Activated naive CD8-positive, alpha-beta T cell treated with anti-CD3 and anti-CD28 coated beads for 36 hours (primary cell): Measurements from ENCODE around the gene TMEM72. TPM values are rescaled to one million over a fixed set of nuclear protein-coding genes. Genes with fewer than 3 reads are reported as not detected.

ENCODE experiments used
- DNase-seq: peaks from one replicate; pipeline ENCODE4 v3.0.0; 2021
- H3K27ac Mint-ChIP-seq: one replicate; pipeline ENCODE4 v1.8.0; 2022; ENCODE audit warnings: mild to moderate bottlenecking, moderate library complexity, mixed read lengths
- H3K27me3 Mint-ChIP-seq: one replicate; pipeline ENCODE4 v1.8.0; 2022; ENCODE audit warnings: mild to moderate bottlenecking, mixed read lengths
- H3K36me3 Mint-ChIP-seq: one replicate; pipeline ENCODE4 v1.8.0; 2021; ENCODE audit warnings: mild to moderate bottlenecking, mixed read lengths
- H3K4me1 Mint-ChIP-seq: one replicate; pipeline ENCODE4 v1.8.0; 2021; ENCODE audit warnings: mixed read lengths
- H3K4me3 Mint-ChIP-seq: one replicate; pipeline ENCODE4 v1.8.0; 2022; ENCODE audit warnings: mild to moderate bottlenecking, moderate library complexity, mixed read lengths
- H3K9me3 Mint-ChIP-seq: one replicate; pipeline ENCODE4 v1.8.0; 2022; ENCODE audit warnings: mixed read lengths
- total RNA-seq, 2 experiments: library from RNA; stranded (reverse); gene quantifications; one replicate each; pipeline ENCODE4 v1.2.3, GENCODE V29; 2021

The TMEM72 gene
- total RNA-seq, 2 experiments from 2014 or later = not detected

DNA sequence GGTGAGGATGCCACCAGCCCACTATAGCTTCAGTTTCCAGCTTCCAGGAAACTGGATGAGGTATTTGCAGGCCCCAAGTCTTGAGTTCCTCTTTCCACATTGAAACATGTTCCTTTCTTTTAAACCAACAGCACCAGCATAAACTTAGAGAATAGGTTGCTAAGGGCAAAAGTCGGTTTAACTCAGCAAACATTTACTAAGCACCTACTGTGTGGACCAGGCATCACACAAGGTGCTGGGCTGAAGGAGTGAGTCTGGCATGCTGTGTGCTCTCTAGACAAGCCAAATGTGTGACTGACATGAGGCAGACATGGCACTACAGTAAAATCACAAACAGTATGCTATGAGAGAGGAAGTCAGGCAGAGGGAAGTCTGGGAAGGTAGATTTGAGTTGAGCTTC is 37.5 kb downstream of the TMEM72 start:
- H3K4me3 Mint-ChIP-seq = no peak overlapping the region
- H3K4me1 Mint-ChIP-seq = peaks cover 13% of the 10 kb centered on the region
- no peak overlapping the region for H3K27ac Mint-ChIP-seq
- H3K9me3 Mint-ChIP-seq = peaks cover 12% of the 10 kb centered on the region
- no peaks in the 10 kb centered on the region for H3K27me3 Mint-ChIP-seq
- no peak for DNase-seq
- H3K36me3 Mint-ChIP-seq = peaks cover 5% of the 10 kb centered on the region

DNA sequence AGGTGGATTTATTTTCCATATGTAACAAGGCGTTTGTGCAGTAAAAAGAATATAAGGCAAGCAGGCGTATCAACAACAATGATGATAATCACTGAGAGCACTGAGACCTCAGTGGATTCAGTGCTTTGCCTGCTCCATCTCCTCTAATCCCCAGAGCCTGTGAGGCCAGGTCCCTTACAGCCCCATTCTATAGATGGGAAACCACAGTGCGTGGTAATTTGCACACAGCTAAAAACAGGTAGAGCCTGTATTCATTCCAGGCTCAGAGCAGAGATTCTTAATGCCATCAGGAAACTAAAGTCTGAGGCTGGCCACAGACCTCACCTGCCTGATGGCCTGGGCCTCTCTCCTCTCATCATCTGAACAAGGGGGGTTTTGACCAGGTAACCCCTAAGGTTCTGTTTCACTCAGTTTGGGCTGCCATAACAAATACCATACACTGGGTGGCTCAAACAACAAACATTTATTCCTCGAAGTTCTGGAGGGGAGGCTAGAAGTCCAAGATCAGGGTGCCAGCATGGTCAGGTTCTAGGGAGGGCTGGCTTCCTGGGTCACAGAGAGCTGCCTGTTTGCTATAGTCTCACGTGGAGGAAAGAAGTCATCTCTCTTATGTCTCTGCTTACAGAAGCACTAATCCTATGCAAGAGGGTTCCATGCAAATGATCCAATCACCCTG is 38.1 kb downstream of the TMEM72 start:
- Mint-ChIP-seq H3K4me3 (no peak overlapping the region), H3K36me3 (peaks cover 5% of the 10 kb centered on the region), H3K27me3 (no peaks in the 10 kb centered on the region), H3K9me3 (peaks cover 8% of the 10 kb centered on the region), H3K27ac (no peak overlapping the region), H3K4me1 (peaks cover 13% of the 10 kb centered on the region)
- DNase-seq = no peak

DNA sequence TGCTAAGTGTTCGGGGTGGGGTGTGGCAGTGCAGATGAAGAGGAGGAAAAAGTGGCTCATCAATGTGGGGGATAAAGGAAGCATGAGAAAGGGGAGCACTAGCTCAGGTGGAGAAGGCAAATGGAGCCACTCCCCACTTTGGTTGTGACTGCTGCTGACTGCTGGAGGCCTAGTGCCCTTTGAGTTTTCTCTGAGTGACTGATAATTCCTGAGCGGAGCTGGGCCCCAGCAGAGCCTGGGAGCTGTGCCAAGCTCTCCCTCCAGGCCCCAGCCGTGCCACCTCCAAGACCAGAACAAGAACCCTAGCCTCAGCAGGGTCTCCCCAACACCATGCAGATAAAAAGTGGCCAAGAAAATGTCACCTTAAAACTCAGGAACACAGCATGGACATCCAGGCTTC is 38.8 kb downstream of the TMEM72 start:
- Mint-ChIP-seq H3K4me3 (no peak overlapping the region), H3K4me1 (peaks cover 15% of the 10 kb centered on the region), H3K9me3 (peaks cover 3% of the 10 kb centered on the region), H3K27ac (no peak overlapping the region), H3K27me3 (no peaks in the 10 kb centered on the region), H3K36me3 (peaks cover 5% of the 10 kb centered on the region)
- DNase-seq = no peak

DNA sequence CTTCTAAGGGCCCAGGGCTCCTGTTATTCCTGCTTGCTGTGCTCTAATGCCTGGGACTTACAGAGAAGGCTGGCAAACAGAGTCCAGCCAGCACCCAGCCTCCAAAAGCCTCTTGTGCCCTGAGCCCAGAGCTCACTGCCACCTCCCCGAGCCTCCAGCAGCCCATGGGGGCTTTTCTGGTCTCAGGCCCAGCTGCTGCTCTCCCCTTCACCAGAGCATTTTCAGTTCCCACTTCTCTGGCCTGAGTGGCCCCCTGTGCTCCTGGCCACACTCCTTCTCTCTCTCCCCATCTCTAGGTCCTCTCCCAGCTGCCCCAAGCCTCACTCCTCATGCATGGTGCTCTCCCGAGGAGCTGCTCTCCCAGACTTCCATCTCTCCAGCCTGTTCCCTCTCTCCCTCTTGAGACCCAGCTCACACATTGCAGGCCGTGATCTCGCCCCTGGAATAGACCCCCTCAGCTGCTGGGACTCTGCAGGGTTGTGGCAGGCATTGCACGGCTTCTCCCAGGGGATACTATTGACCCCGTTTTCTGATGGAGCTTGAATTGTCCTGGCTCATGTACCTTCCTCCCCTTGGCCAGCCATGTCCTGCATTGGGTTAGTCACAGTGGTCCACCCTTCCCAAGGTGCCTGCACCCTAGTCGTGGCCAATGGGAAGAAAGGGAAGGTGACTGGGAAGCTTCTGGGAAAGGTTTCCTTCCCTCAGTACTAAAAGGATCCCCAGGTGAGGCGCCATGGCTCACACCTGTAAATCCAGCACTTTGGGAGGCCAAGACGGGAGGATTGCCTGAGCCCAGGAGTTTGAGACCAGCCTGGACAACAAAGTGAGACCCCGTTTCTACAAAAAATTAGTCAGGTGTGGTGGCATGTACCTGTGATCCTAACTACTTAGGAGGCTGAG is 39.4 kb downstream of the TMEM72 start:
- H3K4me1 Mint-ChIP-seq = peaks cover 15% of the 10 kb centered on the region
- no peaks in the 10 kb centered on the region for H3K9me3 Mint-ChIP-seq
- no peaks in the 10 kb centered on the region for H3K27me3 Mint-ChIP-seq
- no peak overlapping the region for H3K4me3 Mint-ChIP-seq
- peaks cover under 1% of the 10 kb centered on the region for H3K36me3 Mint-ChIP-seq
- DNase-seq = no peak
- no peak overlapping the region for H3K27ac Mint-ChIP-seq

DNA sequence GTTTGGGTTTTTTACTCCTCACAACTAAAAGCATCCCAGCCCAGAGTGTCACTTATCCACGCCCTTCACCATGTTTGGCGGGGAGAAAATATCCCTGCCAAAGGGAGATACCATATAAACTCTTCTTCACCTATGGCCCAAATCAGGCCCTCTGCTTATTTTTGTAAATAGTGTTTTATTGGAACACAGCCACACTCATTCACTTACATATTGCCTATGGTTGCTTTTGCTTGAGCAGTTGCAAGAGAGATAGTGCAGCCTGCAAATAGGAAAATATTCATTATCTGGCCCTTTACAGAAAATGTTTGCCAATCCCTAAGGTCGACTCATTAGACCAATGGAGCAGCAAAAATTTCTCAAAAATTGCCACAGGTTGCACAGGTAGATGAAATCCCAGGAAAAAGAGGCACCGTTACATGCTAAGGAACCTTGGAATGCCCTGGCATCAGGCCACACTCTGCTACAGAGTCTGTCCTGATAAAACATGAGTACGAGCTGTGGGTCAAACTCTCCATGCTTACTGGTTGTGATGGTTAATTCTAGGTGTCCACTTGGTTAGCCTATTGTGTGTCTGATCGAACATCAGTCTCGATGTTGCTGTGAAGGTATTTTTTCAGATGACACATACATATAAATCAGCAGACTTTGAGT is 40.6 kb downstream of the TMEM72 start:
- Mint-ChIP-seq H3K27me3 (no peaks in the 10 kb centered on the region), H3K36me3 (peaks cover 8% of the 10 kb centered on the region), H3K27ac (no peak overlapping the region), H3K4me1 (peaks cover 12% of the 10 kb centered on the region), H3K4me3 (no peak overlapping the region), H3K9me3 (no peaks in the 10 kb centered on the region)
- DNase-seq = no peak

DNA sequence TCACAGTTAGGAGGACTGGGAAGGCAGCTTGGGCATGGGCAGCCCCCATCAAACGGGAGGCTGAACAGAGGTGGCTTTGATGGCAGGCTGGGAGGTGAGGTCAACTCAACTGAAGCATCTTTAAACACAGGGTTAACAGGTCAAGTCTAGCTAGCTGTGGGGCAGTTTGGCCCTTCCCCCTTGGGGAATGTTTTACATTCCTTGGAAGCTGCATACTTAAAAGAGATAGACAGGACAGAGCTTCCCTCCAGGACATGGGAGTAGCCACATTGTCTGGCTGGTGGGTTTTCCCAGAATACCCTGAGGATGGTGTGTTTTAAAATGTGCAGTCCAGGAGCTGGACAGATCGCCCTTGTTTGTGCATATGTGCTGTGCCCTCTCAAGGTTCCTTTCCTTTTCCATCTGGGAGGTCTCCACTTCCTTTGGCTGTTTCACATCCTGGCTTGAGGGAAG is 41.7 kb downstream of the TMEM72 start:
- Mint-ChIP-seq H3K9me3 (peaks cover 3% of the 10 kb centered on the region), H3K4me1 (peaks cover 10% of the 10 kb centered on the region), H3K4me3 (no peak overlapping the region), H3K27me3 (no peaks in the 10 kb centered on the region), H3K27ac (no peak overlapping the region), H3K36me3 (peaks cover 12% of the 10 kb centered on the region)
- no peak for DNase-seq

DNA sequence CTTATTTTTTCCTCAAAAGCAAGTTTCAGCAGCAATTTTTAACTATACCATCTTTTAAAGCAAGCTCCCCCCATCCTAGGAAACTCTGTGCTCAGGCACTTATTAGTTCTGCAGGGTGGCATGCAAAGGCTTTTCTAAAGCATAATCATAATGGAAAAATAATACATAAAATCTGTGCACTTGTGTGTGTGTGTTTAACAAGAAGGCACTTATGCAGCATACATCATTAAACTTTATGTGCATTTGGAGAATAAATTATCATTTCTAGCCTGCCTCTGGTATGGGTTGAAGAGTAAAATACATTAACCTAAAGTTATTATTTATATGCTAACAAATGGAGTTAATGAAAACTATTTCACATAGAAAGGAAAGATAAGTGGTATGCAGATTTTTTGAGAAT is 42.9 kb downstream of the TMEM72 start:
- peaks cover 12% of the 10 kb centered on the region for H3K36me3 Mint-ChIP-seq
- no peak overlapping the region for H3K4me3 Mint-ChIP-seq
- no peak overlapping the region for H3K27ac Mint-ChIP-seq
- no peaks in the 10 kb centered on the region for H3K27me3 Mint-ChIP-seq
- peaks cover 14% of the 10 kb centered on the region for H3K4me1 Mint-ChIP-seq
- DNase-seq = no peak
- peaks cover 3% of the 10 kb centered on the region for H3K9me3 Mint-ChIP-seq

DNA sequence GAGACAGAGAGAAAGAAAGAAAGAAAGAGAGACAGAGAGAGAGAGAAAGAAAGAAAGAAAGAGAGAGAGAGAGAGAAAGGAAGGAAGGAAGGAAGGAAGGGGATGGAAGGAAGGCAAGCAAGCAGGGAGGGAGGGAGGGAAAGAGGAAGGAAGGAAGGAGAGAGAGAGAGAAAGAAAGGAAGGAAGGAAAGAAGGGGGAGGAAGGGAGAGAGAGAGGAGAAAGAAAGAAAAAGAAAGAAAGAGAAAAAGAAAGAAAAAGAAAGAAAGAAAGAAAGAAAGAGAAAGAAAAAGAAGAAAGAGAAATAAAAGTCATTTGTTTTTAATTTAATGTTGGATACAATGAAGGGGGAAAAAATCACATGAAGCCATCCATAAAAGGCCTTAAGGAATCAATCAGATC is 43.8 kb downstream of the TMEM72 start:
- DNase-seq = no peak
- Mint-ChIP-seq H3K4me3 (no peak overlapping the region), H3K27me3 (no peaks in the 10 kb centered on the region), H3K27ac (no peak overlapping the region), H3K9me3 (peaks cover 3% of the 10 kb centered on the region), H3K4me1 (peaks cover 13% of the 10 kb centered on the region), H3K36me3 (peaks cover 12% of the 10 kb centered on the region)

DNA sequence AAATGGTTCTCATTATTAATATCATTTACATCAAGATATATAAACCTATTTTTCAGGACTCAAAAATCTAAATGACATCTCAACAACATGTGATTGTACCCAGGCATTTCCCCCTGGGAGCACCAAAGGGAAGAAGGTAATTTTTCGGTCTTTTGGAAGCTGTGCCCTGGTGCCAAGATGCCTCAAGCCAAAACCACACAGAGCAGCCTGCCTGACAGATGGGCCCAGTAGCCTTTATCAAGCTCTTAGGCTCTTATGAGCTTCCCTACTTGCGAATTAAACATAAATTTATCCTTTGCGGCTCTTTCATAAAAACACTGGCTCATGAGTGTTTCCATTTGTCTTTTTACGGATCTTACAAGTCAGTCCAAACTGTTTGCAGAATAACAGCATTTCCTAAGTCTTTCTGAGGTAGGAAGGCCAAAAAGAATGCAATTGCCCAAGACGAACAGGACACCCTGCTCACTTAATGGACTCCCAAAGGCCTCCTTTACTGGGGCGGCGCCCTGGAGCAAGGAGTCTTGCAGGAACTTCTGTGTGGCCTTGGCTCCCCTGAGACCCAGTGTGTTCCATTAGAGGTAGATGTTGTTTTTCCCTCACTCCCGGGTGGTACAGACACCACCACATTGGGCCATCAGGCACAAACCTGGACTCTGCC is 44.4 kb downstream of the TMEM72 start:
- Mint-ChIP-seq H3K4me3 (no peak overlapping the region), H3K36me3 (peaks cover 12% of the 10 kb centered on the region), H3K9me3 (peaks cover 3% of the 10 kb centered on the region), H3K27me3 (no peaks in the 10 kb centered on the region), H3K4me1 (peaks cover 12% of the 10 kb centered on the region), H3K27ac (no peak overlapping the region)
- no peak for DNase-seq

DNA sequence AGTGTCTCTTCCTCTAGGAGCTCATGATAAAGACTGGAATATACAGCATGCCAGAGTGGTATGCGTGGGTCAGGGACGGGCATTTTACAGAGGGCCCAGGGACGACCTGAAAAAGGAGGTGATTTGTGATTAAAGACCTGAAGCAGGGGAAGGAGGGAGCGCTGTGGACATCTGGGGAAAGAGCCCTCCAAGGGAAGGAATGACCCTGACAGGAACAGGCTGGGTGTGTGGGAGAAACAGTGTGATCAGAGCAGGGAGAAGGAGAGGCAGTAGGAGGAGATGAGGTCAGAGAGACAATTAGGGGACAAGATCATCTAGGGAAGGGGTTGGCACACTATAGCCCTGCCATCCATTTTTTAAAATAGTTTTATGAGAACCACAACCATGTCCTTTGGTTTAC is 45.1 kb downstream of the TMEM72 start:
- H3K36me3 Mint-ChIP-seq = peaks cover 12% of the 10 kb centered on the region
- no peak for DNase-seq
- peaks cover 12% of the 10 kb centered on the region for H3K4me1 Mint-ChIP-seq
- no peak overlapping the region for H3K4me3 Mint-ChIP-seq
- peaks cover 3% of the 10 kb centered on the region for H3K9me3 Mint-ChIP-seq
- H3K27ac Mint-ChIP-seq = no peak overlapping the region
- H3K27me3 Mint-ChIP-seq = no peaks in the 10 kb centered on the region

DNA sequence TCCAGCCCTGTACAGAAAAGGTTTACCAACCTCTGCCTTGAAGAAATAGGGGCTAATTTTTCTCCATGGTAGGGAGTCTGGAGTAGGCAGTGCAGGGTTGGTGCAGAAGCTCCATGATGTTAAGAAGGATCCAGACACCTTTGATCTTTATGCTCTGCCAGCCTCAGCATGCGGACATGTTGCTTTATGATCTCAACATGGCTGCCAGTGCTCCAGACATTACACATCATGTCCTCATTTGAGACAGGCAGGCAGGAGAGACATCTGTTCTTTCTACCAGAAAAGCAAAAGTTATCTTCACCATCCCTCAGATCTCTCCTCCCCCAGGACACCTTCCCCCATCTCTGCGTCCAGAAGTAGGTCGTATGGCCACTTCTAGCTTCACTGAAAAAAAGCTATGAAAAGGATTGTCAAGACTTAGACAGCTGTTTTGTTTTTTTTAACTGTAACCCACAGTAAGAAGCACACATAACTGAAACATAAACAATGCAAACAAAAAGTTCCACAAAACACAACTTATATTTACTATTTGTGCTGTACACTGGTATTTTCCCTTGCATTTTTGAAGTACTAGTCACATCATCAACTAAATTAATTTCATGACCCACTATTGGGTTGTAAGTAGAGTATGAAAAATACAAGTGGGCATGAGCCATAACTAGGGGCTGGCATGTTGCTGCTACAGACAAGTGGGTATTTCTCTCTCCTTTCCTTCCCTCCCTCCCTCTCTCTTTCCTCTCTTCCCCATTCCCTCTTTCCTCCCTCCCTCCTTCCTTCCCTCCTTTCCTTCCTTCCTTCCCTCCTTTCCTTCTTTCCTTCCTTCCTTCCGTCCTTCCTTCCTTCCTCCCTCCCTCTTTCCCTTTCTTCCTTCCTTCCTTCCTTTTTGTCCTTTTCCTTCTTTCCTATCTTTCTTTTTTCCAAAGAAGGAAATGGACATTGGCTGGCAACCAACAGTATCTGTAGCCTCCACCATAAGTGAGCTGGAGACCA is 45.9 kb downstream of the TMEM72 start:
- Mint-ChIP-seq H3K4me1 (peaks cover 12% of the 10 kb centered on the region), H3K27ac (peak overlapping the region; percentile 29), H3K9me3 (peaks cover 3% of the 10 kb centered on the region), H3K36me3 (peaks cover 12% of the 10 kb centered on the region), H3K4me3 (no peak overlapping the region), H3K27me3 (no peaks in the 10 kb centered on the region)
- no peak for DNase-seq

DNA sequence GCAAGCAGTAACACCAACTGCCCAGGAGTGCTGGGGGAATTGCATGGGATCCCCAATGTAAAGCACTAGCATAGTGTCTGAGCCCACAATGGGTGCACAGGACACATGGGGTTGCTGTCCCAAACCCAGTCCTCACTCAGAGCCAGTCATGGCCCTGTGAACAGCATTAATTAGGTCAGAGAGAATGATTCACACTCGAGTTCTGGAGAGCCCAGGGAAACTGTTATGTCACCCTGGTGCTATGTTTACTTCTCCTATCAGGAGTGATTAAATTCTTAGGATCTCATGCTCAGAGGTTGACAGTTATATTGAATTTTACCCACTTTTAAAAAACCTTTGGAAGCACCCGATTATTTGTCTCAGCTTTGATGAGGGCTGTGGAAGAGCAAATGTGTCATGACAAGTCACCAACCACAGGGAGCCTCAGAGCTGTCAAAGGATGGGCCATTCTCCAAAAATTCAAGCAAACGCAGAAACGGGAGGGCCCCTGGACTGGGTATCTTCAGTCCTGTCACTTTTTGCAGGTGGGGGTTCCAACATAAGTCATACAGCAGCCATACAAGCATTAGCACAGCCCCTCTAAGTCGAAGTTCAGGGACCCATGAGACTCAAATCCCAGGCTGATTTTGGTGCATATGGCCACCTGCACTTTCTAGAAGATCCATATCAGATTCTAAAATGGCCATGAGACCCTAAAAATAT is 47.2 kb downstream of the TMEM72 start:
- Mint-ChIP-seq H3K4me3 (peak overlapping the region; percentile 81), H3K27me3 (no peaks in the 10 kb centered on the region), H3K4me1 (peaks cover 12% of the 10 kb centered on the region), H3K9me3 (peaks cover 3% of the 10 kb centered on the region), H3K27ac (peak overlapping the region; percentile 60), H3K36me3 (peaks cover 12% of the 10 kb centered on the region)
- no peak for DNase-seq

DNA sequence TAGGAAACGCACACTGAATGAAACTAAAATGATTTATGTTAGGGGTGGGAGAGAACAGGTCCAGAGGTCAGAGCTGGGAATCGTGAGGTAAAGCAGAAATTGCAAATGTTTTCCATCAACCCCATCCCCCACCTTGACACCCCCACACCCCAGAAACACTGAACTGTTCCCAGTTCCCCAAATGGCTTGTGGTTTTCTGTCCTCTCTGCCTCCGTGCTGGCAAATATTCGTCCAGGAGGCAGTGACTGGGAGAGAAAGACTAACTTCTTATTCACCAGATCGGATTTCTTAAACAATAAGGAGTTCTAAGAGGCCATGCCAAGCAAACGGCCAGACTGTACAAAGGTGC is 47.7 kb downstream of the TMEM72 start:
- Mint-ChIP-seq H3K9me3 (peaks cover 3% of the 10 kb centered on the region), H3K36me3 (peaks cover 12% of the 10 kb centered on the region), H3K4me3 (peak overlapping the region; percentile 81), H3K27me3 (no peaks in the 10 kb centered on the region), H3K27ac (peak overlapping the region; percentile 60), H3K4me1 (peaks cover 12% of the 10 kb centered on the region)
- DNase-seq = no peak
